ENCODE results near the gene NCKAP1.

The NCKAP1 gene

GRCh38 chr2:182946958-182947369, 91.3 kb downstream of the NCKAP1 start:
- no peak for DNase-seq

- no peak for DNase-seq
Measured at GRCh38 chr2:182943339-182943738, 94.9 kb downstream of the NCKAP1 start.

- no peak for DNase-seq
Measured at GRCh38 chr2:182942756-182943155, 95.5 kb downstream of the NCKAP1 start.

GRCh38 chr2:182941919-182942318, 96.3 kb downstream of the NCKAP1 start:
- DNase-seq: no peak

- no peak for DNase-seq
Measured at GRCh38 chr2:182941121-182941722, 97.0 kb downstream of the NCKAP1 start.

- DNase-seq: no peak
Measured at GRCh38 chr2:182937870-182938269, 100.4 kb downstream of the NCKAP1 start.

GRCh38 chr2:182933629-182934028, 104.6 kb downstream of the NCKAP1 start:
- no peak for DNase-seq

GRCh38 chr2:182929972-182930371, 108.3 kb downstream of the NCKAP1 start:
- DNase-seq: no peak

GRCh38 chr2:182924306-182924705, 114.0 kb downstream of the NCKAP1 start:
- no peak for DNase-seq

GRCh38 chr2:182921234-182921633, 117.0 kb downstream of the NCKAP1 start:
- DNase-seq: no peak

GRCh38 chr2:182920631-182921056, 117.6 kb downstream of the NCKAP1 start:
- no peak for DNase-seq

- no peak for DNase-seq
Measured at GRCh38 chr2:182920089-182920488, 118.2 kb downstream of the NCKAP1 start.

GRCh38 chr2:182918961-182919652, 119.2 kb downstream of the NCKAP1 start:
- DNase-seq: no peak

- DNase-seq: no peak
Measured at GRCh38 chr2:182917924-182918323, 120.3 kb downstream of the NCKAP1 start.

- DNase-seq: no peak
Measured at GRCh38 chr2:182916417-182916816, 121.8 kb downstream of the NCKAP1 start.

GRCh38 chr2:182915369-182916326, 122.6 kb downstream of the NCKAP1 start:
- no peak for DNase-seq

GRCh38 chr2:182914852-182915251, 123.4 kb downstream of the NCKAP1 start:
- DNase-seq: no peak

GRCh38 chr2:182913064-182913463, 125.2 kb downstream of the NCKAP1 start:
- DNase-seq: no peak

GRCh38 chr2:182912518-182912915, 125.7 kb downstream of the NCKAP1 start:
- no peak for DNase-seq

- DNase-seq: no peak
Measured at GRCh38 chr2:182911813-182912517, 126.3 kb downstream of the NCKAP1 start.

- no peak for DNase-seq
Measured at GRCh38 chr2:182910965-182911364, 127.3 kb downstream of the NCKAP1 start.

GRCh38 chr2:182907081-182907830, 131.0 kb downstream of the NCKAP1 start:
- DNase-seq: no peak
